H1 (cell line): ENCODE data around the gene ICAM2. TPM values are rescaled to one million over a fixed set of nuclear protein-coding genes. Genes with fewer than 3 reads are reported as not detected.

Source experiments
- CHD2 ChIP-seq: IDR thresholded peaks from 2 replicates; pipeline ENCODE4 v1.6.1; 2012; ENCODE audit warnings: low read length, improper control_type of control experiment
- CHD7 ChIP-seq: fragments of 300-600 bp; sonication (generic); IDR thresholded peaks from 2 replicates; pipeline ENCODE4 v1.7.1; 2012; ENCODE audit warnings: low read length, moderate library complexity, mild to moderate bottlenecking, inconsistent platforms; ENCODE audit not compliant: insufficient replicate concordance
- POLR2AphosphoS5 ChIP-seq: IDR thresholded peaks from 2 replicates; pipeline ENCODE4 v1.6.1; 2011; ENCODE audit warnings: low read depth, low read length
- polyA plus RNA-seq, 7 experiments: library from polyadenylated mRNA; depleted of rRNA in 3 of 7; stranded (reverse) in 5 of 7; unstranded in 2 of 7; fragments of >200 nt in 5 of 7; fragments of 200-250 nt in 2 of 7; gene quantifications; 1 replicate in 5 of 7; 2 replicates in 1 of 7; 4 replicates in 1 of 7; pipeline versions ENCODE4 v1.2.1 to v1.2.3, GENCODE V29; 2011 to 2013; ENCODE audit warnings: missing spikeins in 2 of 7, mixed read lengths in 2 of 7
- total RNA-seq: library from RNA; stranded (reverse); fragmentation: NEBNext Ultra II Directional; extraction: Animal tissue kit (Norgen Biotek cat#: 25700); gene quantifications from 2 replicates; pipeline ENCODE4 v1.2.1, GENCODE V29; 2021

ICAM2 gene
- total and polyA plus RNA-seq, 2 of the 8 experiments (the other 6 are each of a cell fraction or from before 2014, with no cell fraction given): 0.45 to 0.63 TPM

- TF ChIP-seq CHD7: no peak
- TF ChIP-seq POLR2AphosphoS5: no peak
- TF ChIP-seq CHD2: no peak
These were observed 36.2 kb downstream of the ICAM2 start (continued) for GRCh38 chr17:63984236-63984635.
